Body of pancreas (tissue), 4 donors: ENCODE data around the gene SNX21. TPM values are rescaled to one million over a fixed set of nuclear protein-coding genes. Genes with fewer than 3 reads are reported as not detected.

Experiments used
- ATAC-seq: fragments of 150-250 bp; one replicate; pipeline ENCODE4 v1.9.1; 2016
- DNase-seq, 4 donors: peaks; one replicate each; pipeline ENCODE4 v3.0.0-alpha.2; 2019
- H3K27ac ChIP-seq, 4 donors: fragments of 200-600 bp; sonication (generic); 1 replicate in 3 of 4; 2 replicates in 1 of 4; pipeline versions ENCODE4 v1.5.1 to v1.6.1; 2016 to 2019; ENCODE audit warnings: mild to moderate bottlenecking in 1 of 4, mixed read lengths in 1 of 4, moderate library complexity in 1 of 4
- H3K27me3 ChIP-seq, 2 donors: fragments of 200-600 bp; sonication (generic); one replicate each; pipeline ENCODE4 v1.6.0; 2016; ENCODE audit warnings: mild to moderate bottlenecking in 1 of 2
- H3K36me3 ChIP-seq, 2 donors: fragments of 200-600 bp; sonication (generic); replicated peaks in 1 of 2; 2 replicates each; pipeline ENCODE4 v1.5.1; 2016; ENCODE audit warnings: low read depth in 2 of 2; ENCODE audit not compliant: insufficient read depth in 1 of 2
- H3K4me1 ChIP-seq: fragments of 200-600 bp; sonication (generic); one replicate; pipeline ENCODE4 v1.6.0; 2016
- H3K4me3 ChIP-seq, 2 donors: fragments of 200-600 bp; sonication (generic); 1 replicate in 1 of 2; 2 replicates in 1 of 2; pipeline ENCODE4 v1.5.1; 2016 to 2019
- H3K9me3 ChIP-seq, 3 donors: fragments of 200-600 bp; sonication (generic); 1 replicate in 2 of 3; 2 replicates in 1 of 3; pipeline ENCODE4 v1.5.1; 2016
- POLR2A ChIP-seq, 3 donors: fragments of 450-650 bp; IDR thresholded peaks; one replicate each; pipeline ENCODE4 v1.6.1; 2016; ENCODE audit warnings: antibody characterized with exemption in 3 of 3, mild to moderate bottlenecking in 2 of 3
- WGBS, 2 donors: methylation state at CpG; one replicate each; pipeline ENCODE4 v1.1.5; 2017; 5-methylcytosine and 5-hydroxymethylcytosine counted together
- intact Hi-C: fragments of 100-400 bp; cut with DNase I; formaldehyde crosslinking; loops from one replicate; pipeline ENCODE4 v1.15.1; 2023
- total RNA-seq, 2 donors: library from RNA; depleted of rRNA; stranded (reverse); fragments of >200 nt; gene quantifications; one replicate each; pipeline ENCODE4 v1.1.0, GENCODE V29; 2016
- TF ChIP-seq, protein P1 (sequence below), 7 experiments: fragments of 450-650 bp in 4 of 7; fragments of 200-600 bp in 3 of 7; sonication (generic) in 3 of 7; IDR thresholded peaks; one replicate each; pipeline ENCODE4 v1.5.1; 2016 to 2019; ENCODE audit warnings: antibody characterized with exemption in 7 of 7

SNX21 gene
- total RNA-seq, 2 donors from 2014 or later = 42.8 to 46.5 TPM

DNA sequence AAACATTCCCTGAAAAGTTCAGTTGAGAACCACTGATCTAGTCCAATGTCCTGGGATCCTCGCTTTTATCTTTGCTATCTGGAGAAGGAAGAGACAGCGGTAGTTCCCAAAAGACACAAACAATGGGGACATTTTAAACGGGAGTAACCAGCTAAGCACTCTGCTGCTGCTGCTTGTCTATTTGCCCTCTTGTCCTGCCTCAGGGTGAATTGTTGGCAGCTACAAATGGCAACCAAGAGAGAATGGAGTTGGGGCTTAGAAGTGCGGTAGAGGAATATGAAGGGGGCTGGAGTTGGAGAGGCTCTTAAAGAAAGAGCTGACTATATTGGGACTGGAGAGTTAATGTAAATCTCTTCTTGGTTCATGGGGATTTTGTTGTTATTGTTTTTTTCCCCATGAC lies 41.0 kb downstream of the SNX21 start:
- Histone ChIP-seq H3K4me1 (no peaks in the 10 kb centered on the region), H3K27me3 (no peaks in the 10 kb centered on the region), H3K36me3 (peaks cover 0 to 3% of the 10 kb centered on the region in 2 donors), H3K4me3 (no peak overlapping the region), H3K27ac (no peak overlapping the region), H3K9me3 (no peaks in the 10 kb centered on the region)
- ATAC-seq (no peak), DNase-seq (no peak)
- no peak for TF ChIP-seq POLR2A (IDR thresholded peaks at IDR 0.05)
- TF ChIP-seq, protein P1, sequence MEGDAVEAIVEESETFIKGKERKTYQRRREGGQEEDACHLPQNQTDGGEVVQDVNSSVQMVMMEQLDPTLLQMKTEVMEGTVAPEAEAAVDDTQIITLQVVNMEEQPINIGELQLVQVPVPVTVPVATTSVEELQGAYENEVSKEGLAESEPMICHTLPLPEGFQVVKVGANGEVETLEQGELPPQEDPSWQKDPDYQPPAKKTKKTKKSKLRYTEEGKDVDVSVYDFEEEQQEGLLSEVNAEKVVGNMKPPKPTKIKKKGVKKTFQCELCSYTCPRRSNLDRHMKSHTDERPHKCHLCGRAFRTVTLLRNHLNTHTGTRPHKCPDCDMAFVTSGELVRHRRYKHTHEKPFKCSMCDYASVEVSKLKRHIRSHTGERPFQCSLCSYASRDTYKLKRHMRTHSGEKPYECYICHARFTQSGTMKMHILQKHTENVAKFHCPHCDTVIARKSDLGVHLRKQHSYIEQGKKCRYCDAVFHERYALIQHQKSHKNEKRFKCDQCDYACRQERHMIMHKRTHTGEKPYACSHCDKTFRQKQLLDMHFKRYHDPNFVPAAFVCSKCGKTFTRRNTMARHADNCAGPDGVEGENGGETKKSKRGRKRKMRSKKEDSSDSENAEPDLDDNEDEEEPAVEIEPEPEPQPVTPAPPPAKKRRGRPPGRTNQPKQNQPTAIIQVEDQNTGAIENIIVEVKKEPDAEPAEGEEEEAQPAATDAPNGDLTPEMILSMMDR (IDR thresholded peaks at IDR 0.05) = no peak
- intact Hi-C loops = no loop called here
- 75 to 81% methylated on average over 4 of the region's 4 CpGs for WGBS, 2 donors

DNA sequence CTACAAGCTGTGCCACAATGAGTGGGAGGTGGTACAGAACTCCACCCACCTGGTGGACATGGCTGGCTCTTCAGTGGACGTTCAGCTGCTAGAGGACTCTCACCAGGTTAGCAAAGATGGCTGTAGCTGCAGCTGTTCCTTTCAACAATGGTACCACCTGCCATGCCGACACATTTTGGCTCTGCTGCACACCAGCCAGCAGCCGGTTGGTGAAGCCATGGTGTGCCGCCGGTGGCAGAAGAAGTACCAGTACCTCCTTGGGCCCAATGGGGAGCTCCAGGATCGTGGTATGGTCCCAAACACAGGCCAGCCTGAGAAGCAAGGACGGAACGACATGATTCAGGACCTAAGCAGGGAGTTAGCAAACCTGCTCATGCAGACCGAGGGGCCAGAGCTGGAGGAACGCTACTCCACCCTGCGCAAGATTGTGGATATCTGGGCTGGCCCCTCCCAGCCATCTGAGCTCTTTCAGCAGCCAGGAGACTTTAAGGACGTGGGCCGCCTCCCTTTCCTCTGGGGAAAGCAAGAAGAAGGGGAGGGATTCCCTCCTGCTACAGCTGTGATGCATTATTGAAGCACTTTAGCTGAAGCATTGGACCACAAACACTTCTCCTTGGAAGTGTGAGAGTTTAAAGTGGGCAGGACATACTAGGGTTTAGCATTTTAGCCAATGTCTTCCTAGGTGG lies 44.6 kb downstream of the SNX21 start:
- no peak for TF ChIP-seq POLR2A (IDR thresholded peaks at IDR 0.05)
- TF ChIP-seq, protein P1 (IDR thresholded peaks at IDR 0.05) = no peak
- no peaks in the 10 kb centered on the region for H3K27me3 ChIP-seq
- no peak overlapping the region for H3K27ac ChIP-seq
- peaks cover 10% of the 10 kb centered on the region for H3K4me1 ChIP-seq
- peaks cover 0 to 4% of the 10 kb centered on the region in 2 donors for H3K36me3 ChIP-seq
- intact Hi-C loops = no loop called here
- H3K9me3 ChIP-seq = no peaks in the 10 kb centered on the region
- DNase-seq (no peak), ATAC-seq (no peak)
- 91 to 94% methylated on average over 8 to 13 of the region's 13 CpGs for WGBS, 2 donors
- no peak overlapping the region for H3K4me3 ChIP-seq

DNA sequence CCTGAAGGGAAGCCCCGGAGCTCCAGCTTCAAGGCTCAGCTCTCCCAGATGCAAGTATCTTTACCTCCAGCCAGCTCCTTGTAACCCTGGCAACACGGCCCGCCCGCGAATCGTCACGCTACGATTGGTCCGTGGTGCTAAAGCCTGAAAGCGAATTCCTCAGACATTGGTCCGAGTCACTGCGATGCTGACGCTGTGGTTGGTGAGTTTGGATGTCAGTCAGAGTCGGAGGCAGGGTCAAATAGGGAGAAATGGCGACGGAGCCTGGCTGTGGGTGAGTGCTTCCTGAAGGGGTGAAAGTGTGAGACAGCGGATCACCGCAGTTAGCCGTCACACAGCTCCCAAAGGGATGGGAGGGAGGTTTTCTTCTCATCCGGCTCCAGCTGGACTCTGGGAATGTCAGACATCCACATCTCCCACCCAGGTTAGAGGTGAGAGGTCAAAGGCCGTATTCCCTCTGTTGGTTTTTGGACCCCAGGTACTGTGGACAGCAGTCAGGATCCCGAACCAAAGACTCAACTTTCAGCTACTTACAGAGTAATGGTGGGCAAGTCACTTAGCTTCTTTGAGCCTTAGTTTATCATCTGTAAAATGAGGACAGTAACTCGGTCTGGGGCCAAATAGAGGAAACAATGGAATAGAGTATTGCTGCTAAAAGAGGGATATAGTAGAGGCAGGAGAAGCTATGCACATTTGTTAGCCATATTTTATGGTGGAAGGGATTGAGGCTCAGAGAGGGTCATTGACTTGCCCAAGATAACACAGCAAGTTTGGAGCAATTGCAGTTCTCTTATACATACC lies 47.6 kb downstream of the SNX21 start, which contains the start of gene ZSWIM1:
Gene ZSWIM1, plus strand, starts transcription at position 240 of the 801 bp plus-strand sequence. CDS start 1,366 bp downstream, outside the sequence.
- Histone ChIP-seq H3K4me1 (peaks cover 10% of the 10 kb centered on the region), H3K36me3 (peaks cover 0 to 12% of the 10 kb centered on the region in 2 donors), H3K27ac (peak within 1 kb of the TSS; percentile 63 to 86 (median 78)), H3K4me3 (peak within 1 kb of the TSS; percentile 17 to 30), H3K9me3 (no peaks in the 10 kb centered on the region), H3K27me3 (no peaks in the 10 kb centered on the region)
- 0% methylated on average over 16 to 23 of the region's 23 CpGs for WGBS, 2 donors
- peak in 2 of 3 donors; percentile 75 to 76 for TF ChIP-seq POLR2A (IDR thresholded peaks at IDR 0.05)
- TF ChIP-seq, protein P1 (IDR thresholded peaks at IDR 0.05) = no peak
- ATAC-seq (peak; percentile 100), DNase-seq (peak; percentile 100)
- intact Hi-C loops = no loop called here

DNA sequence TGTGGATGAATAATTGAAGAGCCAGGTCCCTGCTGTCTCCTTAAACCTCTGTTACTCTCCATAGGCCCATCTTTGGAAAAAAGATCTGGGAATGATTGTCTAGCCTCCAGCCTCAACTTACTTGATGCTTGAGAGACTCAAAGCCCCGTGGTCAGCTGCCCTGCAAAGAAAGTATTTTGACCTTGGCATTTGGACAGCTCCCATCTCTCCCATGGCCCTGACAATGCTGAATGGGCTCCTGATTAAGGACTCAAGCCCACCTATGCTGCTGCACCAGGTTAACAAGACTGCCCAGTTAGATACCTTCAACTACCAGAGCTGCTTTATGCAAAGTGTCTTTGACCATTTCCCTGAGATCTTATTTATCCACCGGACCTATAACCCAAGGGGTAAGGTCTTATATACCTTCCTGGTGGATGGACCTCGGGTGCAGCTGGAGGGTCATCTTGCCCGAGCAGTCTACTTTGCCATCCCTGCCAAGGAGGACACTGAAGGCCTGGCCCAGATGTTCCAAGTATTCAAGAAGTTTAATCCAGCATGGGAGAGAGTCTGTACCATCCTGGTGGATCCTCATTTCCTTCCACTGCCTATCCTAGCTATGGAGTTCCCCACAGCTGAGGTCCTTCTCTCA lies 49.0 kb downstream of the SNX21 start:
- DNase-seq (no peak), ATAC-seq (no peak)
- peaks cover 10% of the 10 kb centered on the region for H3K4me1 ChIP-seq
- H3K4me3 ChIP-seq = no peak overlapping the region
- H3K27ac ChIP-seq = no peak overlapping the region
- H3K36me3 ChIP-seq = peaks cover 0 to 12% of the 10 kb centered on the region in 2 donors
- intact Hi-C loops = no loop called here
- H3K27me3 ChIP-seq = no peaks in the 10 kb centered on the region
- H3K9me3 ChIP-seq = no peaks in the 10 kb centered on the region
- WGBS, 2 donors = 66% methylated on average over 4 of the region's 4 CpGs
- TF ChIP-seq, protein P1 (IDR thresholded peaks at IDR 0.05) = no peak
- no peak for TF ChIP-seq POLR2A (IDR thresholded peaks at IDR 0.05)
